IMR-90 (cell line): ENCODE results near the gene TRAFD1. TPM values are rescaled to one million over a fixed set of nuclear protein-coding genes. Genes with fewer than 3 reads are reported as not detected.
"Not testable (repeated sequence)": the region's sequence is repeated elsewhere in the genome, so short reads cannot be mapped to it uniquely, and the experiment has no call there.

Experiments used
- ATAC-seq: fragments of 200-7000 bp; cut with Tn5 transposase; 2 replicates; pipeline ENCODE4 v1.9.1; 2020; ENCODE audit warnings: low read depth, mild to moderate bottlenecking, moderate library complexity
- BruUV-seq: library from RNA; stranded (reverse); fragments of 400-500 nt; replicated peaks from 2 replicates; lab custom pipeline; 2021; lab: Mats Ljungman, UMichigan
- CTCF ChIA-PET: fragments of 300-600 bp; formaldehyde crosslinking; extraction: SDS; loops from one replicate; lab custom pipeline; 2021; ENCODE audit warnings: antibody characterized with exemption; lab: Yijun Ruan, JAX
- POLR2A ChIA-PET: fragments of 300-600 bp; sonication (Branson Sonifier 250); formaldehyde crosslinking; loops from one replicate; lab custom pipeline; 2022; ENCODE audit warnings: antibody characterized with exemption; ENCODE audit not compliant: unreplicated experiment; lab: Charles Lee
- DNase-seq: peaks from one replicate; pipeline ENCODE4 v3.0.0; 2013
- H2AFZ ChIP-seq: replicated peaks from 2 replicates; pipeline ENCODE3; 2013; ENCODE audit warnings: low read length, mild to moderate bottlenecking; ENCODE audit not compliant: poor library complexity
- H2AK5ac ChIP-seq: 2 replicates; pipeline ENCODE4 v1.6.1; 2013; ENCODE audit warnings: low read depth, low read length, inconsistent platforms
- H2AK9ac ChIP-seq: replicated peaks from 2 replicates; pipeline ENCODE3; 2013; ENCODE audit warnings: mild to moderate bottlenecking, low read depth, low read length, moderate library complexity; ENCODE audit not compliant: poor library complexity
- H2BK120ac ChIP-seq: 2 replicates; pipeline ENCODE4 v1.6.1; 2013; ENCODE audit warnings: low read depth, low read length, inconsistent platforms
- H2BK15ac ChIP-seq: 3 replicates; pipeline ENCODE4 v1.6.1; 2013; ENCODE audit warnings: low read depth, low read length, inconsistent platforms
- H2BK20ac ChIP-seq: 2 replicates; pipeline ENCODE4 v1.6.1; 2013; ENCODE audit warnings: low read depth, mild to moderate bottlenecking, inconsistent platforms, low read length, moderate library complexity
- H2BK5ac ChIP-seq: 2 replicates; pipeline ENCODE4 v1.6.1; 2013; ENCODE audit warnings: mild to moderate bottlenecking, low read depth, low read length, inconsistent platforms; ENCODE audit not compliant: poor library complexity, severe bottlenecking
- H3K14ac ChIP-seq: replicated peaks from 2 replicates; pipeline ENCODE4 v1.6.1; 2013; ENCODE audit warnings: low read depth, low read length, inconsistent platforms
- H3K18ac ChIP-seq: 2 replicates; pipeline ENCODE4 v1.6.1; 2013; ENCODE audit warnings: low read depth, low read length, control low read depth
- H3K23ac ChIP-seq: 2 replicates; pipeline ENCODE4 v1.6.1; 2013; ENCODE audit warnings: low read depth, low read length, inconsistent platforms
- H3K27ac ChIP-seq: 2 replicates; pipeline ENCODE4 v1.5.1; 2013; ENCODE audit warnings: mild to moderate bottlenecking, control low read depth, low read length; ENCODE audit not compliant: insufficient read depth
- H3K27me3 ChIP-seq: 2 replicates; pipeline ENCODE4 v1.6.1; 2013; ENCODE audit warnings: low read length; ENCODE audit not compliant: control insufficient read depth, insufficient read depth
- H3K36me3 ChIP-seq: 2 replicates; pipeline ENCODE4 v1.6.1; 2013; ENCODE audit warnings: low read length, mixed read lengths; ENCODE audit not compliant: control insufficient read depth, insufficient read depth
- H3K4ac ChIP-seq: 2 replicates; pipeline ENCODE4 v1.6.1; 2013; ENCODE audit warnings: low read depth, low read length, inconsistent platforms
- H3K4me1 ChIP-seq: 2 replicates; pipeline ENCODE4 v1.6.1; 2013; ENCODE audit warnings: low read length, mixed read lengths; ENCODE audit not compliant: control insufficient read depth, insufficient read depth
- H3K4me2 ChIP-seq: 2 replicates; pipeline ENCODE4 v1.6.1; 2013; ENCODE audit warnings: low read depth, mild to moderate bottlenecking, control low read depth, low read length, moderate library complexity
- H3K4me3 ChIP-seq: 2 replicates; pipeline ENCODE4 v1.5.1; 2013; ENCODE audit warnings: low read depth, mild to moderate bottlenecking, control low read depth, low read length, moderate library complexity; ENCODE audit not compliant: insufficient read depth
- H3K56ac ChIP-seq: 2 replicates; pipeline ENCODE4 v1.6.1; 2013; ENCODE audit warnings: low read length, inconsistent platforms; ENCODE audit not compliant: insufficient read depth; ENCODE audit errors: extremely low read depth
- H3K79me1 ChIP-seq, 2 experiments: 2 replicates each; pipeline ENCODE4 v1.6.1; 2013; ENCODE audit warnings: low read length in 2 of 2, inconsistent platforms in 1 of 2, low read depth in 1 of 2
- H3K9ac ChIP-seq: 2 replicates; pipeline ENCODE4 v1.6.1; 2013; ENCODE audit warnings: low read depth, low read length, control low read depth
- H3K9me1 ChIP-seq: 2 replicates; pipeline ENCODE4 v1.6.1; 2013; ENCODE audit warnings: low read length, inconsistent platforms; ENCODE audit not compliant: insufficient read depth
- H3K9me3 ChIP-seq: 2 replicates; pipeline ENCODE4 v1.6.1; 2013; ENCODE audit warnings: low read length; ENCODE audit not compliant: control insufficient read depth, insufficient read depth
- H4K20me1 ChIP-seq: 2 replicates; pipeline ENCODE4 v1.6.1; 2013; ENCODE audit warnings: low read length, inconsistent platforms; ENCODE audit not compliant: insufficient read depth
- H4K5ac ChIP-seq: 2 replicates; pipeline ENCODE4 v1.6.1; 2013; ENCODE audit warnings: mild to moderate bottlenecking, low read depth, low read length, control low read depth
- H4K8ac ChIP-seq, 2 experiments: 2 replicates each; pipeline ENCODE4 v1.6.1; 2013; ENCODE audit warnings: low read depth in 2 of 2, low read length in 2 of 2, control low read depth in 1 of 2, inconsistent platforms in 1 of 2
- H4K91ac ChIP-seq: 2 replicates; pipeline ENCODE4 v1.6.1; 2013; ENCODE audit warnings: low read depth, low read length, inconsistent platforms; ENCODE audit not compliant: insufficient read depth
- CEBPB ChIP-seq: IDR thresholded peaks from 2 replicates; pipeline ENCODE4 v1.6.1; 2012; ENCODE audit warnings: low read depth, low read length, improper control_type of control experiment
- CHD1 ChIP-seq: IDR thresholded peaks from 2 replicates; pipeline ENCODE4 v1.6.1; 2012; ENCODE audit warnings: low read depth, low read length, improper control_type of control experiment
- FOS ChIP-seq: fragments of 150-350 bp; IDR thresholded peaks from 2 replicates; pipeline ENCODE4 v1.6.1; 2016; ENCODE audit warnings: low read depth, low read length
- MAFK ChIP-seq: IDR thresholded peaks from 2 replicates; pipeline ENCODE4 v1.6.1; 2012; ENCODE audit warnings: low read depth, low read length, improper control_type of control experiment
- RAD21 ChIP-seq: IDR thresholded peaks from 2 replicates; pipeline ENCODE4 v1.6.1; 2012; ENCODE audit warnings: low read length, improper control_type of control experiment
- RFX5 ChIP-seq: IDR thresholded peaks from 2 replicates; pipeline ENCODE4 v1.8.0; 2012; ENCODE audit warnings: low read depth, mild to moderate bottlenecking, low read length, moderate library complexity
- WGBS, 2 experiments: methylation state at CpG; one replicate each; pipeline versions ENCODE4 v1.1.5 to v1.1.7; 2013; ENCODE audit warnings: missing lambda C conversion rate in 2 of 2; ENCODE audit not compliant: insufficient read length in 1 of 2; ENCODE audit errors: extremely low coverage in 2 of 2; 5-methylcytosine and 5-hydroxymethylcytosine counted together
- dilution Hi-C: fragments of 300-500 bp; cut with HindIII; formaldehyde crosslinking; loops from one replicate; pipeline ENCODE4 v1.14.3; 2018; ENCODE audit warnings: low sequenced_read_pairs; ENCODE audit not compliant: unreplicated experiment
- in situ Hi-C: fragments of 300-500 bp; cut with MboI; formaldehyde crosslinking; loops from 3 replicates; pipeline ENCODE4 v1.14.3; 2019; ENCODE audit warnings: low sequenced_read_pairs, inconsistent platforms, mixed read lengths
- intact Hi-C: fragments of 100-400 bp; cut with micrococcal nuclease; formaldehyde crosslinking; loops from 2 replicates; pipeline ENCODE4 v1.10.0; 2022
- polyA plus RNA-seq, 3 experiments: library from polyadenylated mRNA; depleted of rRNA; stranded (reverse); fragments of >200 nt; gene quantifications; 2 replicates each; pipeline ENCODE4 v1.2.3, GENCODE V29; 2012; ENCODE audit warnings: low replicate concordance in 1 of 3
- total RNA-seq: library from RNA; depleted of rRNA; stranded (reverse); fragments of >200 nt; gene quantifications from 2 replicates; pipeline ENCODE4 v1.2.3, GENCODE V29; 2012

Gene TRAFD1
- total and polyA plus RNA-seq, 2 of the 4 experiments (the other 2 are of a cell fraction) = 41.3 to 70.4 TPM

DNA sequence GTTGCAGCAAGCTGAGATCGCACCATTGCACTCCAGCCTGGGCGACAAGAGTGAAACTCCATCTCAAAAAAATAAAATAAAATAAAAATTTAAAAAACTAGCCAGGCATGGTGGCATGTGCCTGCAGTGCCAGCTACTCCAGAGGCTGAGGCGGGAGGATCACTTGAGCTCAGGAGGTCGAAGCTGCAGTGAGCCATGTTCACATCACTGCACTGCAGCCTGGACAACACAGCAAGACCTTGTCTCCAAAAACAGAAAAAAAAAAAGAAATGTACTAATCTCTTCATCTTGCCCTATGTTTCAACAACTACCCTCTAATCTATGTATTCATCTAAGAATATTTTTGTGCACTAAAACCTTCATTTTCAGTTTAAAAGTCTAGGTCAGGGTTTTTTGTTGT is 23.2 kb upstream of the TRAFD1 start:
- Histone ChIP-seq H3K14ac (no peak overlapping the region), H3K79me1 (peaks cover 9 to 53% of the 10 kb centered on the region in 2 experiments), H3K4me3 (no peak overlapping the region), H2BK15ac (no peak overlapping the region), H4K20me1 (peaks cover 31% of the 10 kb centered on the region), H3K18ac (no peak overlapping the region), H2BK120ac (no peak overlapping the region), H3K23ac (no peak overlapping the region), H3K9me1 (peaks cover 16% of the 10 kb centered on the region), H3K4me2 (no peak overlapping the region), H3K27me3 (no peaks in the 10 kb centered on the region), H2BK5ac (no peak overlapping the region), H3K27ac (no peak overlapping the region), H4K5ac (no peak overlapping the region), H4K8ac (no peak overlapping the region), H2AK9ac (no peak overlapping the region), H2AFZ (no peak overlapping the region), H2AK5ac (no peak overlapping the region), H3K9me3 (no peaks in the 10 kb centered on the region), H3K9ac (no peak overlapping the region), H2BK20ac (no peak overlapping the region), H3K36me3 (peaks cover 10% of the 10 kb centered on the region), H3K56ac (no peak overlapping the region), H4K91ac (no peak overlapping the region), H3K4me1 (peaks cover 17% of the 10 kb centered on the region), H3K4ac (no peak overlapping the region)
- no TSS peak for BruUV-seq
- ATAC-seq = no peak
- in situ Hi-C loops = no loop called here
- POLR2A ChIA-PET = no interaction called here
- WGBS, 2 experiments = 100% methylated on average over 1 of the region's 4 CpGs; no CpG with 5 or more reads in 1 of the 2 experiments
- dilution Hi-C loops = no loop called here
- no peak for DNase-seq
- TF ChIP-seq CEBPB = no peak
- TF ChIP-seq RFX5 = no peak
- TF ChIP-seq RAD21 = no peak
- TF ChIP-seq CHD1 = no peak
- TF ChIP-seq MAFK = no peak
- TF ChIP-seq FOS = no peak
- CTCF ChIA-PET = interaction anchor here (0.7 kb wide), 2 partner anchors 15 to 597 kb away, joined by 3 to 4 read pairs; no protein-coding TSS in a partner anchor
- intact Hi-C loops = loop anchor here (10.0 kb wide), 1 partner anchor 283 kb away; the partner anchor contains the start of gene HECTD4

DNA sequence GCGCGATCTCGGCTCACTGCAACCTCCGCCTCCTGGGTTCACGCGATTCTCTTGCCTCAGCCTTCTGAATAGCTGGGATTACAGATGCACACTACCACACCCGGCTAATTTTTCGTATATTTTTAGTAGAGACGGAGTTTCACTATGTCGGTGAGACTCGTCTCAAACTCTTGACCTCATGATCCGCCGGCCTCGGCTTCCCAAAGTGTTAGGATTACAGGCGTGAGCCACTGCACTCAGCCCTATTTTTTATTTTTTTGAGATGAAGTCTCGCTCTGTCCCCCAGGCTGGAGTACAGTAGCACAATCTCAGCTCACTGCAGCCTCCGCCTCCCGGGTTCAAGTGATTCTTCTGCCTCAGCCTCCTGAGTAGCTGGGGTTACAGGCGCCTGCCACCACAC is 22.6 kb upstream of the TRAFD1 start:
- H3K27ac ChIP-seq, H3K9ac ChIP-seq, H3K27me3 ChIP-seq, H2AK5ac ChIP-seq, H3K14ac ChIP-seq, H3K4ac ChIP-seq, ATAC-seq, H2BK15ac ChIP-seq, H3K4me3 ChIP-seq, H3K23ac ChIP-seq, H3K4me2 ChIP-seq, H4K91ac ChIP-seq, H4K5ac ChIP-seq, H2BK5ac ChIP-seq, H3K56ac ChIP-seq, DNase-seq, BruUV-seq, POLR2A ChIA-PET, H2AK9ac ChIP-seq, H2BK20ac ChIP-seq, dilution Hi-C loops, H2AFZ ChIP-seq, in situ Hi-C loops, H3K18ac ChIP-seq, H3K9me3 ChIP-seq, H4K8ac ChIP-seq, H3K36me3 ChIP-seq, H2BK120ac ChIP-seq: not testable (repeated sequence)
- intact Hi-C loops = loop anchor here (10.0 kb wide), 1 partner anchor 282 kb away; the partner anchor contains the start of gene HECTD4
- H3K79me1 ChIP-seq = peaks cover 9 to 49% of the 10 kb centered on the region in 2 experiments
- 98% methylated on average over 8 of the region's 19 CpGs; no CpG with 5 or more reads in 1 of the 2 experiments for WGBS, 2 experiments
- CTCF ChIA-PET = interaction anchor here (0.7 kb wide), 1 partner anchor 598 kb away, joined by 3 read pairs; no protein-coding TSS in a partner anchor
- peaks cover 32% of the 10 kb centered on the region for H4K20me1 ChIP-seq
- peaks cover 16% of the 10 kb centered on the region for H3K9me1 ChIP-seq
- H3K4me1 ChIP-seq = peaks cover 15% of the 10 kb centered on the region
